AG10803 (cell line): ENCODE data around the gene VRK1.

Experiments used
- DNase-seq: peaks from one replicate; pipeline ENCODE4 v3.0.0; 2010; ENCODE audit warnings: low read depth
- H3K4me3 ChIP-seq: 2 replicates; pipeline ENCODE4 v1.5.1; 2011; ENCODE audit warnings: mild to moderate bottlenecking, low read length, control low read depth
- TF ChIP-seq, protein P1 (sequence below): conservative IDR thresholded peaks from 2 replicates; pipeline ENCODE4 v1.5.1; 2011; ENCODE audit warnings: mild to moderate bottlenecking, low read length, control low read depth, inconsistent platforms

Gene VRK1

DNA sequence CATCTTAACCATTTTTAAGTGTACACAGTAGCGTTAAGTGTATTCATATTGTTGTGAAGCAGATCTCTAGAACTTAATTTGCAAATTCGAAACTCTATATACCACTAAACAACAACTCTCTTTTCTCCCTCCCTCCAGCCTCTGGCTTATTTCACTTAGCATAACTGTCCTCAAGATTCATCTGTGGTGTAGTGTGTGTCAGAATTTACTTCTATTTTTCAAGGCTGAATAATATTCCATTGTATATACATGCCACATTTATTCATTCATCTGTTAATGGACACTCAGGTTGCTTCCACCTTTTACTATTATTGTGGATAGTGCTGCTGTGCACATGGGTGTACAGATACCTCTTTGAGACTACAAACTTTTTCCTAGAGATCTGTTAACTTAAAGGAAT lies 26.5 kb downstream of the VRK1 start:
- DNase-seq: no peak
- no peak overlapping the region for H3K4me3 ChIP-seq
- TF ChIP-seq, protein P1, sequence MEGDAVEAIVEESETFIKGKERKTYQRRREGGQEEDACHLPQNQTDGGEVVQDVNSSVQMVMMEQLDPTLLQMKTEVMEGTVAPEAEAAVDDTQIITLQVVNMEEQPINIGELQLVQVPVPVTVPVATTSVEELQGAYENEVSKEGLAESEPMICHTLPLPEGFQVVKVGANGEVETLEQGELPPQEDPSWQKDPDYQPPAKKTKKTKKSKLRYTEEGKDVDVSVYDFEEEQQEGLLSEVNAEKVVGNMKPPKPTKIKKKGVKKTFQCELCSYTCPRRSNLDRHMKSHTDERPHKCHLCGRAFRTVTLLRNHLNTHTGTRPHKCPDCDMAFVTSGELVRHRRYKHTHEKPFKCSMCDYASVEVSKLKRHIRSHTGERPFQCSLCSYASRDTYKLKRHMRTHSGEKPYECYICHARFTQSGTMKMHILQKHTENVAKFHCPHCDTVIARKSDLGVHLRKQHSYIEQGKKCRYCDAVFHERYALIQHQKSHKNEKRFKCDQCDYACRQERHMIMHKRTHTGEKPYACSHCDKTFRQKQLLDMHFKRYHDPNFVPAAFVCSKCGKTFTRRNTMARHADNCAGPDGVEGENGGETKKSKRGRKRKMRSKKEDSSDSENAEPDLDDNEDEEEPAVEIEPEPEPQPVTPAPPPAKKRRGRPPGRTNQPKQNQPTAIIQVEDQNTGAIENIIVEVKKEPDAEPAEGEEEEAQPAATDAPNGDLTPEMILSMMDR: no peak

GRCh38 chr14:96824283-96824682 lies 27.1 kb downstream of the VRK1 start:
- no peak overlapping the region; the same call in 1 of the 2 replicates for H3K4me3 ChIP-seq
- peak; percentile 73 for DNase-seq
- TF ChIP-seq, protein P1: no peak

DNA sequence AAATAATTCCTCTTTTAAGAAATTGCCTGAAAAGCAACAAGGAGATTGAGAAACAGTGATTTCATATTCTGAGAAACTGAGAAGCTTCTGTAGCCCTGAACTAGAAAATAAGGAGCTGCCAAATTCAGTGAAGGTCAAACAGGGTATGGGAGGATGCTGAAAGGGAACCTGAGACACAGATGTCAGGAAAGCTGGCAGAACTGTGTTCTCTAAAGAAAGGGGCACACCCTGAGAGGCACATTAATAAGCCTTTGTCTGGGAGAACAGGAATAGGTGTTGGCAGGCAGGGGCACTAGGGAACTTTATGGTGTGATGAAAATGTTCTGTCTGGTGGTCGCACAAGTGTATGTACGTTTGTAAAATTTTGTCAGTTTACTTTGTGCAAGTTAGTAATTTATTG lies 29.6 kb downstream of the VRK1 start:
- TF ChIP-seq, protein P1: no peak
- H3K4me3 ChIP-seq: no peak overlapping the region
- no peak for DNase-seq

DNA sequence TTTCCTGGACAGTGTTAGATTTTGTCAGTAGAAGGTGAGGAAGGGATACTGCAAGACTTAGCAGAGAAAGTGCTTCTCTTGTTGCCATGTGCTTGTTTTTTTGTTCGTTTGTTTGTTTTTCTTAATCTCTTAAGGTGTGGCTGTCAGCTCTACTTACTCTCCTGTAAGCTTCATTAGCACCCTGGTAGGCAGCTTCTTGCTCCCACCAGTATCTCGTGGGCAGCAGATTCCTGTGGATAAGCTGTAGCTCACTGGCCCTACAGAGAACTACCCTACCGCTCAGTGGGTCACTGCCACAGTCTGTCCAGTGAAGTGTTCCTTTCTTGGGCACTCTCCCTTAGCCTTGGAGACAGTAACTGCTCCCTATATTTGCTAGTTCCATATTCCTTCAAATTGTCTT lies 30.1 kb downstream of the VRK1 start:
- TF ChIP-seq, protein P1: no peak

GRCh38 chr14:96829791-96830190 lies 32.6 kb downstream of the VRK1 start:
- TF ChIP-seq, protein P1: no peak
- no peak overlapping the region for H3K4me3 ChIP-seq
- DNase-seq: no peak

More for the DNA sequence above, 30.1 kb downstream of the VRK1 start:
- no peak for DNase-seq
- H3K4me3 ChIP-seq: no peak overlapping the region

- no peak for DNase-seq
- TF ChIP-seq, protein P1: no peak
Observed at GRCh38 chr14:96830946-96831345, 33.8 kb downstream of the VRK1 start.

GRCh38 chr14:96832351-96832750 lies 35.2 kb downstream of the VRK1 start:
- DNase-seq: no peak
- TF ChIP-seq, protein P1: no peak
- H3K4me3 ChIP-seq: no peak overlapping the region

More at GRCh38 chr14:96830946-96831345, 33.8 kb downstream of the VRK1 start:
- no peak overlapping the region for H3K4me3 ChIP-seq
